ENCODE results near the gene B4GALNT4. TPM values are rescaled to one million over a fixed set of nuclear protein-coding genes. Genes with fewer than 3 reads are reported as not detected.
A peak's percentile ranks its signal among the peaks of the same experiment; 100 is the strongest.

The B4GALNT4 gene
- total RNA-seq, 1 experiment from 2014 or later, result 56.0 TPM

- H3K36me3 ChIP-seq (replicated peaks; ENCODE audit: control insufficient read depth, insufficient read depth, low read length), result no peaks in the 10 kb centered on the region
- H3K4me3 ChIP-seq (ENCODE audit: insufficient read depth, low read depth, low read length), result no peak overlapping the region
- H3K27me3 ChIP-seq (ENCODE audit: control insufficient read depth, insufficient read depth, low read length), result no peaks in the 10 kb centered on the region
- DNase-seq, result no peak
Observed at GRCh38 chr11:428295-428694, 59.0 kb downstream of the B4GALNT4 start.

- Histone ChIP-seq H3K27me3 (ENCODE audit: control insufficient read depth, insufficient read depth, low read length) (no peaks in the 10 kb centered on the region), H3K36me3 (replicated peaks; ENCODE audit: control insufficient read depth, insufficient read depth, low read length) (no peaks in the 10 kb centered on the region), H3K4me3 (ENCODE audit: insufficient read depth, low read depth, low read length) (no peak overlapping the region)
- no peak for DNase-seq
Observed at GRCh38 chr11:429391-429790, 60.1 kb downstream of the B4GALNT4 start.

GRCh38 chr11:429931-430456, 60.7 kb downstream of the B4GALNT4 start:
- Histone ChIP-seq H3K4me3 (ENCODE audit: insufficient read depth, low read depth, low read length) (no peak overlapping the region), H3K27me3 (ENCODE audit: control insufficient read depth, insufficient read depth, low read length) (no peaks in the 10 kb centered on the region), H3K36me3 (replicated peaks; ENCODE audit: control insufficient read depth, insufficient read depth, low read length) (no peaks in the 10 kb centered on the region)
- DNase-seq, result peak; percentile 88

Other genes starting within 250 kb of the B4GALNT4 start
- not detected in 2 replicates for gene SCGB1C1, start 176.4 kb upstream of the B4GALNT4 start, total RNA-seq (2014; rRNA removed; shearing (Covaris generic))
- 21.5 and 23.7 TPM in 2 replicates for gene BET1L, start 162.1 kb upstream of the B4GALNT4 start, total RNA-seq (2014; rRNA removed; shearing (Covaris generic))
- 103 and 125 TPM in 2 replicates for gene RIC8A, start 161.8 kb upstream of the B4GALNT4 start, total RNA-seq (2014; rRNA removed; shearing (Covaris generic))
- gene SIRT3, start 133.2 kb upstream of the B4GALNT4 start, total RNA-seq (2014; rRNA removed; shearing (Covaris generic)), result 10.7 and 12.3 TPM in 2 replicates
- gene PSMD13, start 132.5 kb upstream of the B4GALNT4 start, total RNA-seq (2014; rRNA removed; shearing (Covaris generic)), result 186 and 234 TPM in 2 replicates
- 0.26 and 0.55 TPM in 2 replicates for gene NLRP6, start 91.1 kb upstream of the B4GALNT4 start, total RNA-seq (2014; rRNA removed; shearing (Covaris generic))
- 69.0 and 102 TPM in 2 replicates for gene PGGHG, start 80.4 kb upstream of the B4GALNT4 start, total RNA-seq (2014; rRNA removed; shearing (Covaris generic))
- not detected in 2 replicates for gene IFITM5, start 70.0 kb upstream of the B4GALNT4 start, total RNA-seq (2014; rRNA removed; shearing (Covaris generic))
- 374 and 379 TPM in 2 replicates for gene IFITM2, start 61.7 kb upstream of the B4GALNT4 start, total RNA-seq (2014; rRNA removed; shearing (Covaris generic))
- 1,398 and 1,404 TPM in 2 replicates for gene IFITM1, start 55.5 kb upstream of the B4GALNT4 start, total RNA-seq (2014; rRNA removed; shearing (Covaris generic))
- gene IFITM3, start 48.6 kb upstream of the B4GALNT4 start, total RNA-seq (2014; rRNA removed; shearing (Covaris generic)), result 278 and 328 TPM in 2 replicates
- 2.1 and 3.6 TPM in 2 replicates for gene PKP3, start 24.7 kb downstream of the B4GALNT4 start, total RNA-seq (2014; rRNA removed; shearing (Covaris generic))
- gene SIGIRR, start 45.5 kb downstream of the B4GALNT4 start, total RNA-seq (2014; rRNA removed; shearing (Covaris generic)), result 39.5 and 44.9 TPM in 2 replicates
- gene ANO9, start 72.5 kb downstream of the B4GALNT4 start, total RNA-seq (2014; rRNA removed; shearing (Covaris generic)), result 0.83 and 2.2 TPM in 2 replicates
- 40.9 and 47.5 TPM in 2 replicates for gene PTDSS2, start 80.8 kb downstream of the B4GALNT4 start, total RNA-seq (2014; rRNA removed; shearing (Covaris generic))
- gene RNH1, start 137.7 kb downstream of the B4GALNT4 start, total RNA-seq (2014; rRNA removed; shearing (Covaris generic)), result 98.9 and 104 TPM in 2 replicates
- 27.1 and 57.9 TPM in 2 replicates for gene HRAS, start 166.1 kb downstream of the B4GALNT4 start, total RNA-seq (2014; rRNA removed; shearing (Covaris generic))
- 1.3 and 1.5 TPM in 2 replicates for gene LRRC56, start 168.0 kb downstream of the B4GALNT4 start, total RNA-seq (2014; rRNA removed; shearing (Covaris generic))
- 2.7 and 4.0 TPM in 2 replicates for gene LMNTD2, start 191.2 kb downstream of the B4GALNT4 start, total RNA-seq (2014; rRNA removed; shearing (Covaris generic))
- 28.2 and 37.0 TPM in 2 replicates for gene RASSF7, start 191.5 kb downstream of the B4GALNT4 start, total RNA-seq (2014; rRNA removed; shearing (Covaris generic))
- gene PHRF1, start 207.0 kb downstream of the B4GALNT4 start, total RNA-seq (2014; rRNA removed; shearing (Covaris generic)), result 37.5 and 42.1 TPM in 2 replicates
- 13.6 and 14.6 TPM in 2 replicates for gene IRF7, start 246.5 kb downstream of the B4GALNT4 start, total RNA-seq (2014; rRNA removed; shearing (Covaris generic))